ENCODE data around the gene RAD51B. TPM values are rescaled to one million over a fixed set of nuclear protein-coding genes. Genes with fewer than 3 reads are reported as not detected.

Gene RAD51B
- total RNA-seq, 1 experiment from 2014 or later: 8.5 TPM

GRCh38 chr14:68747393-68747792, 927.8 kb downstream of the RAD51B start:
- H3K27ac ChIP-seq (ENCODE audit: low read length): no peak overlapping the region
- H3K36me3 ChIP-seq (ENCODE audit: control insufficient read depth, insufficient read depth, low read length): no peaks in the 10 kb centered on the region
- no peak for DNase-seq (ENCODE audit: low read depth, low spot score)
- no peak for TF ChIP-seq SIN3A (IDR thresholded peaks at IDR 0.05; ENCODE audit: borderline replicate concordance, insufficient read depth, low read depth, low read length)
- no peaks in the 10 kb centered on the region for H3K4me1 ChIP-seq (ENCODE audit: control insufficient read depth, insufficient read depth, low read length)
- no peaks in the 10 kb centered on the region for H3K9me3 ChIP-seq (ENCODE audit: control insufficient read depth, insufficient read depth, low read depth, low read length)
- no TSS peak for BruUV-seq (replicated peaks)
- intact Hi-C loops (cut with micrococcal nuclease; ENCODE audit: unreplicated experiment) (no loop called here), in situ Hi-C loops (cut with HindIII; ENCODE audit: low pct_unique_long_range_greater_than_20kb, low sequenced_read_pairs) (no loop called here)
- no peak for ATAC-seq
- no peak overlapping the region for H3K4me3 ChIP-seq (ENCODE audit: low read depth in 2 of 2, low read length in 2 of 2)
- ChIA-PET CTCF (no interaction called here), POLR2A (no interaction called here)
- H3K27me3 ChIP-seq (ENCODE audit: control insufficient read depth, insufficient read depth, low read length): no peaks in the 10 kb centered on the region

GRCh38 chr14:68748260-68748659, 928.7 kb downstream of the RAD51B start:
- H3K9me3 ChIP-seq (ENCODE audit: control insufficient read depth, insufficient read depth, low read depth, low read length): no peaks in the 10 kb centered on the region
- ATAC-seq (no peak), DNase-seq (ENCODE audit: low read depth, low spot score) (no peak)
- CTCF ChIA-PET: no interaction called here
- intact Hi-C loops (cut with micrococcal nuclease; ENCODE audit: unreplicated experiment): no loop called here
- H3K4me3 ChIP-seq (ENCODE audit: low read depth in 2 of 2, low read length in 2 of 2): no peak overlapping the region
- no peak overlapping the region for H3K27ac ChIP-seq (ENCODE audit: low read length)
- BruUV-seq (replicated peaks): no TSS peak
- no peaks in the 10 kb centered on the region for H3K4me1 ChIP-seq (ENCODE audit: control insufficient read depth, insufficient read depth, low read length)
- H3K36me3 ChIP-seq (ENCODE audit: control insufficient read depth, insufficient read depth, low read length): no peaks in the 10 kb centered on the region
- TF ChIP-seq POLR2AphosphoS5 (IDR thresholded peaks at IDR 0.05; ENCODE audit: low read depth, low read length): no peak
- no peaks in the 10 kb centered on the region for H3K27me3 ChIP-seq (ENCODE audit: control insufficient read depth, insufficient read depth, low read length)
- in situ Hi-C loops (cut with HindIII; ENCODE audit: low pct_unique_long_range_greater_than_20kb, low sequenced_read_pairs): no loop called here
- POLR2A ChIA-PET: no interaction called here

- Histone ChIP-seq H3K4me3 (ENCODE audit: low read depth in 2 of 2, low read length in 2 of 2) (no peak overlapping the region), H3K27ac (ENCODE audit: low read length) (no peak overlapping the region), H3K4me1 (ENCODE audit: control insufficient read depth, insufficient read depth, low read length) (no peaks in the 10 kb centered on the region), H3K27me3 (ENCODE audit: control insufficient read depth, insufficient read depth, low read length) (no peaks in the 10 kb centered on the region), H3K36me3 (ENCODE audit: control insufficient read depth, insufficient read depth, low read length) (no peaks in the 10 kb centered on the region), H3K9me3 (ENCODE audit: control insufficient read depth, insufficient read depth, low read depth, low read length) (no peaks in the 10 kb centered on the region)
- in situ Hi-C loops (cut with HindIII; ENCODE audit: low pct_unique_long_range_greater_than_20kb, low sequenced_read_pairs) (no loop called here), intact Hi-C loops (cut with micrococcal nuclease; ENCODE audit: unreplicated experiment) (no loop called here)
- CTCF ChIA-PET: no interaction called here
- POLR2A ChIA-PET: no interaction called here
- TF ChIP-seq CTCF (IDR thresholded peaks at IDR 0.05): no peak
- ATAC-seq: no peak
- no peak for DNase-seq (ENCODE audit: low read depth, low spot score)
- no TSS peak for BruUV-seq (replicated peaks)
Observed at GRCh38 chr14:68748691-68749090, 929.1 kb downstream of the RAD51B start.

GRCh38 chr14:68749487-68750475, 930.2 kb downstream of the RAD51B start:
- Histone ChIP-seq H3K27ac (ENCODE audit: low read length) (no peak overlapping the region), H3K27me3 (ENCODE audit: control insufficient read depth, insufficient read depth, low read length) (no peaks in the 10 kb centered on the region), H3K4me1 (ENCODE audit: control insufficient read depth, insufficient read depth, low read length) (no peaks in the 10 kb centered on the region), H3K9me3 (ENCODE audit: control insufficient read depth, insufficient read depth, low read depth, low read length) (no peaks in the 10 kb centered on the region), H3K36me3 (ENCODE audit: control insufficient read depth, insufficient read depth, low read length) (no peaks in the 10 kb centered on the region), H3K4me3 (ENCODE audit: low read depth in 2 of 2, low read length in 2 of 2) (no peak overlapping the region)
- CTCF ChIA-PET: no interaction called here
- no peak for DNase-seq (ENCODE audit: low read depth, low spot score)
- BruUV-seq (replicated peaks): no TSS peak
- no peak for TF ChIP-seq SIN3A (IDR thresholded peaks at IDR 0.05; ENCODE audit: borderline replicate concordance, insufficient read depth, low read depth, low read length)
- TF ChIP-seq REST (IDR thresholded peaks at IDR 0.05; ENCODE audit: insufficient read depth in 1 of 2, low read depth in 2 of 2, low read length in 1 of 2): no peak
- TF ChIP-seq CTCF (IDR thresholded peaks at IDR 0.05): no peak
- no peak for TF ChIP-seq POLR2AphosphoS5 (IDR thresholded peaks at IDR 0.05; ENCODE audit: low read depth, low read length)
- TF ChIP-seq TCF7L2 (IDR thresholded peaks at IDR 0.05; ENCODE audit: low read depth, low read length): no peak
- no peak for ATAC-seq
- POLR2A ChIA-PET: no interaction called here
- intact Hi-C loops (cut with micrococcal nuclease; ENCODE audit: unreplicated experiment): no loop called here
- in situ Hi-C loops (cut with HindIII; ENCODE audit: low pct_unique_long_range_greater_than_20kb, low sequenced_read_pairs): no loop called here
